Adipocyte (in vitro differentiated cells): Measurements from ENCODE around the gene G6PC1.
A peak's percentile ranks its signal among the peaks of the same experiment; 100 is the strongest.
"Not testable (repeated sequence)": the region's sequence is repeated elsewhere in the genome, so short reads cannot be mapped to it uniquely, and the experiment has no call there.

Source experiments
- DNase-seq: peaks from one replicate; pipeline ENCODE4 v3.0.0-alpha.2; 2015; ENCODE audit warnings: low read depth
- H3K27me3 ChIP-seq: replicated peaks from 2 replicates; pipeline ENCODE4 v1.7.0; 2013; ENCODE audit warnings: mild to moderate bottlenecking, low read length, moderate library complexity; ENCODE audit not compliant: control insufficient read depth, insufficient read depth
- H3K36me3 ChIP-seq: 2 replicates; pipeline ENCODE4 v1.7.0; 2013; ENCODE audit warnings: low read length, mild to moderate bottlenecking, moderate library complexity; ENCODE audit not compliant: control insufficient read depth, insufficient read depth, severe bottlenecking
- H3K4me1 ChIP-seq: 2 replicates; pipeline ENCODE4 v1.7.0; 2013; ENCODE audit warnings: mild to moderate bottlenecking, low read length, moderate library complexity; ENCODE audit not compliant: control insufficient read depth, insufficient read depth
- H3K4me3 ChIP-seq: 2 replicates; pipeline ENCODE4 v1.7.0; 2013; ENCODE audit warnings: mild to moderate bottlenecking, low read length, moderate library complexity
- H3K9ac ChIP-seq: 2 replicates; pipeline ENCODE4 v1.7.0; 2013; ENCODE audit warnings: mild to moderate bottlenecking, low read length, moderate library complexity
- H3K9me3 ChIP-seq: 2 replicates; pipeline ENCODE4 v1.7.0; 2013; ENCODE audit warnings: mild to moderate bottlenecking, low read length, moderate library complexity; ENCODE audit not compliant: control insufficient read depth

G6PC1 gene

DNA sequence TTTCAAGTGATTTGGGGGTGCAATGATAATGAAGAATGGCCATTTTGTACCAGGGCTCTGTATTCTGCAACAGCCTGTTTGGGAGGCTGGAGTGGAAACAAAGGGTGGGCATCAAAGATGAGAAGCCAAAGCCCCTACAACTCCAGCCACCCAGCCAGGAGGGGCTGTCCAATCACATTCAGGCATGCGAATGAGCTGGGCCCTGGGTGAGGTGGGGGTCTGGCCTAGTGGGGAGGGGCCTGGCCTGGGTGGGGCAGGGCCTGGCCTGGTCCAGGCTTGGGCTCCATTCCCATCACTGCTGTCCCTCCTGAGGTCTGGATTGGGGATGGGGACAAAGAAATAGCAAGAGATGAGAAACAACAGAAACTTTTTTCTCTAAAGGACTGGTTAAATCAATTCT is 43.2 kb upstream of the G6PC1 start:
- Histone ChIP-seq H3K9ac (peak overlapping the region; percentile 60), H3K4me3 (peak overlapping the region; percentile 65), H3K36me3 (peaks cover 54% of the 10 kb centered on the region), H3K27me3 (no peaks in the 10 kb centered on the region), H3K9me3 (no peaks in the 10 kb centered on the region), H3K4me1 (peaks cover 18% of the 10 kb centered on the region)
- no peak for DNase-seq

DNA sequence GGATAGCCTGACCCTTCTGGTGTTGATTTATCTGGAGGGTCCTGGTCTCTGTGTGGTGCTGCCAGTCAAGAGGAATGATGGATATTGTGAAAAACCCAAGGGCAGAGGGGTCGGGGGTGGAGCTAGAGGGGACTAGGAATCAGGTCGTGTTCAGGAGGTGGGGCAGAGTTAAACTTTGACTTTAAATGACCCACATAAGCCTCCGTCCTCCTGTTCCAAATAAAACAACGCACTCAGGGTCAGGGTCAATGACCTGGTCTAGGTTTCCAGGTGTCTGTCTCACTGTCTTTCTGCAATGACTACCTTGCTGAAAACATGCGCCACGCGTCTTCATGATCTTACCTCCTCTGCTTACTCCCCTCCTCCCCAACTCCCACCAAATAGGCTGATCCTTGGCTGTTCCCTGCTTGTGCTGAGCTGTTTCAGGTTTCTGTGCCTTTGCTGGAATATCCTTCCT is 34.9 kb upstream of the G6PC1 start:
- H3K27me3 ChIP-seq: no peaks in the 10 kb centered on the region
- peaks cover 15% of the 10 kb centered on the region for H3K4me1 ChIP-seq
- no peak for DNase-seq
- peaks cover 18% of the 10 kb centered on the region for H3K36me3 ChIP-seq
- no peak overlapping the region for H3K9ac ChIP-seq
- no peak overlapping the region for H3K4me3 ChIP-seq
- H3K9me3 ChIP-seq: peaks cover 7% of the 10 kb centered on the region

DNA sequence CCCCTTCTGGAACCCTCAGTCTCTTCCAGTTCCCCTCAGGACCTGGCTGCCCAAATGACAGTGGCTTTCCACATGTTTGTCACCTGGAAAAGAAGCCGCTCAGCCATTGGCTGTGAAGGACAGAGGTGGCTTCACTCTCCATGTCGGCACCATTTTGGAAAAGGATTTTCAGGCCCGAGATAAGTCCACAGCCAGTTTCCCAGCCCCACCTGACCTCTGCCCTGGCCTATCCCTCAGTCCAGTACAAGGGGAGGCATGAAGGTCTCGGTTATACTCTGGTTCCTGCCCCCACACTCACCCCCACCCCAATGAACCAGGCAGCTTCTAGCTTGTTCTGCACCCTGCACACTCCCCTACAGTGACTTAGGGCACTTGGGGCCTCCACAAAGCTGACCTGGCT is 34.4 kb upstream of the G6PC1 start:
- no peak for DNase-seq
- Histone ChIP-seq H3K9ac (no peak overlapping the region), H3K9me3 (peaks cover 12% of the 10 kb centered on the region), H3K27me3 (no peaks in the 10 kb centered on the region), H3K36me3 (peaks cover 21% of the 10 kb centered on the region), H3K4me1 (peaks cover 15% of the 10 kb centered on the region), H3K4me3 (no peak overlapping the region)

DNA sequence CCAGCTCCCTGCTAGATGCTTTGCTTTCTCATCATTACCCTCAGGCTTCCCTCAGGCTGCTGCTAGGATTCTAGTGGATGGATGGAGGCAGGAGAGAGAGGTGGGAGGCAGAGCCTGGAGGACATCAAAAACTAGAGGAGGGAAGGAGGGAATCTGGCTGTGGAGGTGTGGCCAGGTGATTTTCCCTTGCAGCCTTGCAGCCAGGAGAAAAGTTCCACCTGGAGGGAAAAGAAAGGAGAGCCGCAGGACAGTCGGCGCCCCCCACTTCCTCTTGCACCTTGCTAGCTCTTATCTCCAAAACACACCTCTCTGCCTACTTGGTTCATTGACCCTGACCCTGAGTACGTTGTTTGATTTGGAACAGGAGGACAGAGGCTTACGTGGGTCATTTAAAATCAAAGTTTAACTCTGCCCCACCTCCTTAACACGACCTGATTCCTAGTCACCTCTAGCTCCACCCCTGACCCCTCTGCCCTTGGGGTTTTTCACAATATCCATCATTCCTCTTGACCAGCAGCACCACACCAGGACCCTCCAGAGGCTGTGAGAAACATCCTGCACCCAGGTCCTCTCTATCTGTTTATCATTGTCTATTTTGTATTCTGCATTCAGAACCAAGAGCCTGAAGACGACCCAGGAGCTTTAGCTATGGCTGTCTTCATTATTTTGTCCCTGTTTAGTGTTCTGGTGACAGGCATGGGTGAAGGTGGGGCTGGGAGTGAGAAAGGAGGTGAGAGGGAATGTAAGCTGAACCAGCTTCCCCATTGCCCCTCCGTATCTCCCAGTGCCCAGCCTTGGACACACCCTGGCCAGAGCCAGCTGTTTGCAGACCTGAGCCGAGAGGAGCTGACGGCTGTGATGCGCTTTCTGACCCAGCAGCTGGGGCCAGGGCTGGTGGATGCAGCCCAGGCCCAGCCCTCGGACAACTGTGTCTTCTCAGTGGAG is 33.7 kb upstream of the G6PC1 start:
- Histone ChIP-seq H3K9me3 (peaks cover 17% of the 10 kb centered on the region), H3K9ac (no peak overlapping the region), H3K27me3 (no peaks in the 10 kb centered on the region), H3K4me1 (peaks cover 15% of the 10 kb centered on the region), H3K4me3 (no peak overlapping the region), H3K36me3 (peaks cover 24% of the 10 kb centered on the region)
- DNase-seq: no peak

DNA sequence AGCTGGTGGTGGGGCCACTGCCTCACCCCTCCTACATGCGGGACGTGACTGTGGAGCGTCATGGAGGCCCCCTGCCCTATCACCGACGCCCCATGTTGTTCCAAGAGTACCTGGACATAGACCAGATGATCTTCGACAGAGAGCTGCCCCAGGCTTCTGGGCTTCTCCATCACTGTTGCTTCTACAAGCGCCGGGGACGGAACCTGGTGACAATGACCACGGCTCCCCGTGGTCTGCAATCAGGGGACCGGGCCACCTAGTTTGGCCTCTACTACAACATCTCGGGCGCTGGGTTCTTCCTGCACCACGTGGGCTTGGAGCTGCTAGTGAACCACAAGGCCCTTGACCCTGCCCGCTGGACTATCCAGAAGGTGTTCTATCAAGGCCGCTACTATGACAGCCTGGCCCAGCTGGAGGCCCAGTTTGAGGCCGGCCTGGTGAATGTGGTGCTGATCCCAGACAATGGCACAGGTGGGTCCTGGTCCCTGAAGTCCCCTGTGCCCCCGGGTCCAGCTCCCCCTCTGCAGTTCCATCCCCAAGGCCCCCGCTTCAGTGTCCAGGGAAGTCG is 32.8 kb upstream of the G6PC1 start:
- Histone ChIP-seq H3K4me1 (peaks cover 15% of the 10 kb centered on the region), H3K9me3 (peaks cover 17% of the 10 kb centered on the region), H3K36me3 (peaks cover 29% of the 10 kb centered on the region)
- H3K4me3 ChIP-seq, H3K9ac ChIP-seq, DNase-seq, H3K27me3 ChIP-seq: not testable (repeated sequence)

DNA sequence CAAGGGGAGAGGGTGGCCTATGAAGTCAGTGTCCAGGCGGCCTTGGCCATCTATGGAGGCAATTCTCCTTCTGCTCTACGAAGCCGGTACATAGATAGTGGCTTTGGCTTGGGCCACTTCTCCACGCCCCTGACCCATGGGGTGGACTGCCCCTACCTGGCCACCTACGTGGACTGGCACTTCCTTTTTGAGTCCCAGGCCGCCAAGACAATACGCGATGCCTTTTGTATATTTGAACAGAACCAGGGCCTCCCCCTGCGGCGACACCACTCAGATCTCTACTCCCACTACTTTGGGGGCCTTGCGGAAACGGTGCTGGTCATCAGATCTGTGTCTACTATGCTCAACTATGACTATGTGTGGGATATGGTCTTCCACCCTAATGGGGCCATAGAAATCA is 32.3 kb upstream of the G6PC1 start:
- no peak overlapping the region for H3K4me3 ChIP-seq
- H3K36me3 ChIP-seq: peaks cover 35% of the 10 kb centered on the region
- H3K9me3 ChIP-seq: peaks cover 17% of the 10 kb centered on the region
- peaks cover 3% of the 10 kb centered on the region for H3K27me3 ChIP-seq
- H3K4me1 ChIP-seq: peaks cover 15% of the 10 kb centered on the region
- no peak for DNase-seq
- no peak overlapping the region for H3K9ac ChIP-seq

DNA sequence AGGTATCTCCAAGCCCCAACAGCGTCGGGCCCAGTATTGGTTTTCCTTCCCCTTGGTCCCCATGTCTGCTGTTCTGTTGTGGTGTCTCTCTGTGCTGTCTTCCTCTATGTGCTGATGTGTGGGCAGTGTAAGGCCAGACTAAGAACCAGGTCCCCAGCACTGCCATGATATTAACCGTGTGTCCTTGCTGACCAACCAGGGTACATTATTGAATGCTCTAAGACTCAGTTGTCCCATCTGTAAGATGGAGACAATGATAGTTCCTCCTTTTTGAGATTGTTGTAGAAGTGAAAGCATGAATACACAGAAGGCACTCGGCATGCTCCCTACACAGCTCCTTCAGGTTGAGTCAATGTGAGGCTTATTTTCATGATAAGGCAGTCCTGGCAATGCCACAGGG is 29.0 kb upstream of the G6PC1 start:
- Histone ChIP-seq H3K4me3 (no peak overlapping the region), H3K4me1 (peaks cover 5% of the 10 kb centered on the region), H3K36me3 (peaks cover 34% of the 10 kb centered on the region), H3K9ac (no peak overlapping the region), H3K27me3 (peaks cover 3% of the 10 kb centered on the region), H3K9me3 (peaks cover 17% of the 10 kb centered on the region)
- no peak for DNase-seq

DNA sequence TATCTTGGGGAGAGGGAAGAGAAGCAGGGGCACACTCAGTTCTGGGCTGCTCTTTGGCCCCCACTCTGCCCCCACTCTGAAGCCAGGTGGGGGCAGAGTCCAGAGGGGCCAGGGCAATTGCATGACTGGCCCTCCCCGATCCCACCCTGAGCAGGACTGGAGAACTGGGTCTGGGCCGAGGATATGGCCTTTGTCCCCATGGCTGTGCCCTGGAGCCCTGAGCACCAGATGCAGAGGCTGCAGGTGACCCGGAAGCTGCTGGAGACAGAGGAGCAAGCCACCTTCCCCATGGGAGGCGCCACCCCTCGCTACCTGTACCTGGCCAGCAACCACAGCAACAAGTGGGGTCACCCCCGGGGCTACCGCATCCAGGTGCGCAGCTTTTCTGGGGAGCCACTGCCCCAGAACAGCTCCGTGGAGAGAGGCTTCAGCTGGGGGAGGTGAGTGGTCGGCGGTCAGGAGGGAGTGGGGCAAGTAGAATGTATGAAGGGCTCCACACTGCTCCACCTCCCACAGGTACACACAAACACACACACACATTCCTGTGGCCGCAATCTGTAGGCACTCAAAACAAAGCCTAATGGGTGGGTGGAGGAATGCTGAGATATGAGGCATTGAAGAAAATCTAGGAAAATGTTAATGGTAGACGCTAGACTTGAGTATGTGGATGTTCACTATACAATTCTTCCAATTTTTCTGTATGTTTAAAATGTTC is 28.2 kb upstream of the G6PC1 start:
- Histone ChIP-seq H3K9me3 (peaks cover 17% of the 10 kb centered on the region), H3K9ac (no peak overlapping the region), H3K4me3 (no peak overlapping the region), H3K36me3 (peaks cover 34% of the 10 kb centered on the region), H3K27me3 (peaks cover 6% of the 10 kb centered on the region), H3K4me1 (peaks cover 5% of the 10 kb centered on the region)
- no peak for DNase-seq

DNA sequence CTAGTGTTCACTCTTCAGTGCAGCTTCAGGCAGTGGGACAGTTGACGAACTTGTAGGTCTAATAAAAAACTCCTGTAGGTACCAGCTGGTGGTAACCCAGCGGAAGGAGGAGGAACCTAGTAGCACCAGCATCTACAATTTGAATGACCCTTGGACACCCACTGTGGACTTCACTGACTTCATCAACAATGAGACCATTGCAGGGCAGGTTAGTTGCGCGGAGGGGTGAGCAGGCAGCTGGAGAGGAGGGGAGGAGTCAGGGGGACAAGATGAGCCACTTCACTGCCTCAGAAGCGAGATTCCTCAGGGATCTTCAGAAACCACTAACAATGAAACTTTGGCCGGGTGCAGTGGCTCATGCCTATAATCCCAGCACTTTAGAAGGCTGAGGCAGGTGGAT is 27.3 kb upstream of the G6PC1 start:
- Histone ChIP-seq H3K9me3 (peaks cover 17% of the 10 kb centered on the region), H3K4me3 (no peak overlapping the region), H3K36me3 (peaks cover 34% of the 10 kb centered on the region), H3K27me3 (peaks cover 13% of the 10 kb centered on the region), H3K4me1 (peaks cover 5% of the 10 kb centered on the region), H3K9ac (no peak overlapping the region)
- DNase-seq: no peak

DNA sequence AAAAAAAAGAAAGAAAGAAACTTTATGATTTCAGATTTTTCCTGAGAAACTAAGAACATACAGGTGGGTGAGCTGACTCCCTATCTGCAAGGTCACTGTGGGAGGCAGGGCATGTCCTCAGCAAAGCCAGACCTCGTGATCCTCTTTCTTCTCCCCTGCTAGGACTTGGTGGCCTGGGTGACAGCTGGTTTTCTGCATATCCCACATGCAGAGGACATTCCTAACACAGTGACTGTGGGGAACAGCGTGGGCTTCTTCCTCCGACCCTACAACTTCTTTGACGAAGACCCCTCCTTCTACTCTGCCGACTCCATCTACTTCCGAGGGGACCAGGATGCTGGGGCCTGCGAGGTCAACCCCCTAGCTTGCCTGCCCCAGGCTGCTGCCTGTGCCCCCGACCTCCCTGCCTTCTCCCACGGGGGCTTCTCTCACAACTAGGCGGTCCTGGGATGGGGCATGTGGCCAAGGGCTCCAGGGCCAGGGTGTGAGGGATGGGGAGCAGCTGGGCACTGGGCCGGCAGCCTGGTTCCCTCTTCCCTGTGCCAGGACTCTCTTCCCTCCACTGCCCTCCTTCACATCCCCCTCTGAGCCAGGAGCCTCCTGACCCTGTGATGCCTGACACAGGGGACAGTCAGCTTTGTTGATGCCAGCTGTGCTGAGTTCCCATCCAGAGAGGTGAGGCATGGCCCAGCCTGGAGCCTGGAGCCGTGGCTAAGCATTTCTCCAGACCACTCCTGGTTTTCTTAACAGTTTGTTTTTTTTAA is 26.5 kb upstream of the G6PC1 start:
- Histone ChIP-seq H3K36me3 (peaks cover 34% of the 10 kb centered on the region), H3K9me3 (peaks cover 17% of the 10 kb centered on the region), H3K27me3 (peaks cover 17% of the 10 kb centered on the region)
- DNase-seq: peak; percentile 15
- H3K4me1 ChIP-seq, H3K4me3 ChIP-seq, H3K9ac ChIP-seq: not testable (repeated sequence)
